ENCODE measurements around the gene ARHGAP44.

The ARHGAP44 gene

DNA sequence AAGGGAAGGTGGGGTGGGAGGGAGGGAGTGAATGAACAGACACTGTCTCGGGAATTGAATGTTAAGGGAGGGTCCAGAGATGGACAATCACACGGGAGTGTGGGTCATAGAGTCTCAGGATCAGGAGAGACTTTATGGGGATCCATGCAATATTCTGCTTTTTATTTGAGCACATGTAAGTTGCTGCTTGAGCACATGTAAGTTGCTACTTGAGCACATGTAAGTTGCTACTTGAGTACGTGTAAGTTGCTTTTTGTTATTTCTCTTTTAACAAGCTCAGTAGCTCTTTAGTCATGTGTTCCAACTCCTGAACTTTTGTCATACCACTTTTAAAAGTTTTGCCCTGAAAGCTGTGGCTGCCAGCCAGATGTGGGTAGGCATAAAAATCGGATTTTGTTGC, 110.3 kb downstream of the ARHGAP44 start:
- DNase-seq: no peak

DNA sequence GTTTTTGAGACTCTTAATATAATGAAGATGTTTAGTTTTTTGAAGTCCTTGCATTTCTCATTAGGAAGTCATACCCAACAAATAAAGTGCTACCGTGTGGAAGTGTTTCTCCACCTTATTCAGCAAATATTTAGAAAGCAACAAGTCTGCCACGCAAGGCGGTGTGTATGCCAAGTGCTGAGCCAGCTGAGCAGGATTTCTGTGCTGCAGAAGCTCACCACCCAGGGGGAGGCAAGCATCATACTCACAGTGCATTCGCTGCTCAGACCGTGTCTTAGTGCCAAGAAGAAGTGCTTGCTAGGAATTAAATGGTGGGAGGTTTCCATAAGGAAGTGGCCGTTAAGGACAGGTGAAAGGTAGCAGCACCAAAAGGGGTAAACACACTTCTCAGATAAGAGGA, 111.2 kb downstream of the ARHGAP44 start:
- DNase-seq: no peak

DNA sequence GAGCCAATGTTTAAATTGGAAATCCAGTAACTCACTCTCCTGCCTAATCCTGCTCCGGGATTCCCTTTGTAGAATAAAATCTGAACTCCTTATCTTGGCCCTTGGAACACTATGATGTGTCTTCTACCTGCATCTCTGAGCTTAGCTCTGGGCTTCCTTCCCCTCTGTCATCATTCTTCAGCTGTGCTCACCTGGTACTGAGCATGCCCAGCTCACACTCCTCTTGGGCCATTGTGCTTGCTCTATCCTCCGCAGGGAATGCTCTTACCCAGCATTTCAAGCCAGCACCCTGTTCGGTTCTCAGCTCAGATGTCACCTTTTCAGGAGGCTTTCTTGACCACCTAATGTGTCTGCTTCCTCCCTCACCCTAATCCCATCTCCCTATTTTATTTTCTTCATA, 112.7 kb downstream of the ARHGAP44 start:
- DNase-seq: no peak

DNA sequence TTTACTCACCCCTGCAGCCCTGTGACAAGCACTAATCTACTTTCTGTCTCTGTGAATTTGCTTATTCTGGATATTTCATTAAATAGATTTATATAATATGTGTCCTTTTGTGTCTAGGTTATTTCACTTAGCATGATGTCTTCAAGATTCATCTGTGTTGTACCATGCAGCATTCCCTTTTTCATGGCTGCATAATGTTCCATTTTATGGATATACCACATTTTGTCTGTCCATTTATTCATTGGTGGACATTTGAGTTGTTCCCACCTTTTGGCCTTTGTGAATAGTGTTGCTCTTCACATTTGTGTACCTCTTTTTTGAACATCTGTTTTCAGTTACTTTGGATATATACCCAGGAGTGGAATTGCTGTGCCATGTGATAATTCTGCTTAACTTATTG, 118.2 kb downstream of the ARHGAP44 start:
- no peak for DNase-seq

DNA sequence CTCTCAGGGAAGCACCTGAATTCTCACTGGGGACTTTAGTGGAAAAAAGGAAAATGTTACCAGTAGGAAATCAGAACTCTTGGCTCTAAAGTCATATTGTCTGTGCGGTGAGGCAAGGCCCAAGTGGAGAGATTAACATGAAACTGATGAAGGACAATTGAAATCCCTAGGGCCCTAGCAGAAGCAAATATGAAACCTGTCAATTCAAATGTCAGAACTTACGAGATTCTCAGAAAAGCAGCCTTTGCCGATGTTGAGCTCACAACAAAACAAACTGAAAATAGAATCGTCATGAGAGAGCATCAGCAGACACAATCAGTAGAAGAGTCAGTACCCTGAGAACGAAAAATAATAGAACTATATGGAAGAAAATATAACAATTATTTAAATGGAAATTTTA, 119.7 kb downstream of the ARHGAP44 start:
- DNase-seq: no peak

DNA sequence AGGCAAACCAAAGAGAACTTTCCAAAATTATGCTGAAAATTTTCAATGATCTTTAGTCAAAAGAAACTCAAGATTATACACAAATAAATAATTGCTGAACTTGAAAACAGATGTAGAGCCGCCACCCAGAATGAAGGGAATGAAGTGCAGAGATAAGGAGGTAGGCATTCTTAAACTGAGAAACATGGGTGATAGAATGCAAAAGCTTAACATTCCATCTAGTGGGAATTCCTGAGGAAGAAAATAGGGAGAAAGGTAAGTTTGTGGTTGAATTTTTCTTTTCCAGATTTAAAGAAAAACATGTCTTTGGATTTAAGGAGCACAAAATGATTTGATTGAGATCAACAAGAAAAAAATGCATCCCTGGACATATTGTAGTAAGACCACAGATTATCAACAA, 120.2 kb downstream of the ARHGAP44 start:
- DNase-seq: no peak

DNA sequence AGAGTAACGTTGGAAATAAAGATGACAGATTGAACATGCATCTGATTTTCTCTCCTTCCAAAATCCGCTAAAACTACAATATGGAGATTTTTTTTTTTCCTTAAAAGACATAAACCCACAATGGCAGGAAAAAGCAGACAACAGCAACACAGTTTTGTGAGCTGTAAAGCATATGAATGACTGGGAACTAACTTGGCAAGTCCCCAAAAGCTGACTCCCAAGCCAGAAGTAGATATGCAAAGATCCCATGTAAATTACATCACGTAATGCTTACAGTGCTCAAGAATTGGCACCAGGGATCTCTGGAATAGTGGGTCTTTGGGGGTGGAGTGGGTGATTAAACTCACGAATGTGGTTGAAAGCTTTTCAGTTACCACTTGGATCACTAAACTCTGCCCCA, 121.9 kb downstream of the ARHGAP44 start:
- DNase-seq: no peak

DNA sequence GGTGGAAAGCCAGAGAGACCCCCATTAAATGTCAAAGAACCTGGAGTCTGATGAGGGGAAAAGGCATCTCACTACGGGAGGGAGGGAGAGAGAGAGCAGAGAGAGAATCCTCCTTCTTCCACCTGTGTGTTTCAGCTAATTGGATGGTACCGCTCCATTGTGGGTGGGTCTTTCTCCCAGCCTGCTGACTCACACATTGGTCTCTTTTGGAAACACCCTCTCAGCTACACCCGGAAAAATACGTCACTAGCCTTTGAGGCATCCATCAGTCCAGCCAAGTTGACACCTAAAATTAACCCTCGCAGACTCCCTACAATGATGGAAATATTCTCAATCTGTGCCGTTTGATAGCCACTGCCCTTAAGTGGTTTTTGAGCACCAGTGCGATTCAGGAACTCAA, 128.1 kb downstream of the ARHGAP44 start:
- DNase-seq: no peak

DNA sequence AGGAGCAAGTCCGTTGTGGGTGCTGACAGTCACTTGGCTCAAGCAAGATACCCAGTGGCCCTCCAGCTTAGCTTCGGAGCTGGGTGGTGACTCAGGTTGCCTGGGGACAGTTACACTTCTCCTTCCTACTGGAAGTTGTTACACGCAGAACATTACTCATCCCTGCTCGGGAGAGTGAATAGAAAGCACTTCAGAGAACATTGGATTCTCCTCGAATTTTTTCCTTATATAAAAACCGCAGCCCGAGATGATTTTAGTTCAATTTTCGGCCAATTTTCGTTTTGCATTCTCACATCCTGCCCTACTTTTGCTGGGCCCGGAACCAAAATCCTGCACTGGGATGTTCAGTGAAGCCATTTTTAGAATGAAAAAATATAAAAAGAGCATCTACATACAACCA, 128.8 kb downstream of the ARHGAP44 start:
- no peak for DNase-seq

DNA sequence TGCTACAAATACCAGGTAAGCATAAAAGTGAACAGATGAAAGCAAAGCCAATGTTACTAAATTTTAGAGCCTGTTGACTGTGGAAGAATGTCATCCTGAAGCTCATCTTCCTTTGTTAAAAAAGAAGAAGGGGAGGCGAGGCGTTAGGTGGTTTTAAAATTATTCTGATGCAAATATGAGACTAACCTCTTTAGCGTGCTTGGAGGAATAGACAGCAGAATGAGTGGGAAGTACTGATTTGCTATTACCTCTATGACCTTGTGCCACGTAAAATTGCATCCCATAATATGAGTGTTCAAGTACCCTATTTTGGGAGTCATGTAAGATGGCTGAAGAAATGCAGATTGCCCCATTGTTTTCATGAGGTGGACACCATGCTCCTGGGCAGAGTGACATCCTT, 132.8 kb downstream of the ARHGAP44 start:
- no peak for DNase-seq

DNA sequence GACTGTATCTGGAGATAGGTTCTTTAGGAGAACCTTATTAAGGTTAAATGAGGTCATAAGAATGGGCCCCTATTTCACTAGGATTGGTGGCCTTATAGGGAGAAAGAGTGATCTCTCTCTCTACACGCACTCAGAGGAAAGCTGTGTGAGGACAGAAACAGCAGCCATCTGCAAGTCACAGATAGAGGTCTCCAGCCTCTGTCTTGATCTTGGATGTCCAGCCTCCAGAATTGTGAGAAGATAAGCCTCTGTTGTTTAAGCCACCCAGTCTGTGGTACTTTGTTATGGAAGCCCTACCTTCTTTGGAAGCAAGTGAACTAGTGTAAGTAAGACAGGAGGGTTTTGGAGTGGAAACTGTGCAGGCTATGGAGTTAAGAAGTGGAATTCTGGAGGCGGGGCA, 135.3 kb downstream of the ARHGAP44 start:
- no peak for DNase-seq

DNA sequence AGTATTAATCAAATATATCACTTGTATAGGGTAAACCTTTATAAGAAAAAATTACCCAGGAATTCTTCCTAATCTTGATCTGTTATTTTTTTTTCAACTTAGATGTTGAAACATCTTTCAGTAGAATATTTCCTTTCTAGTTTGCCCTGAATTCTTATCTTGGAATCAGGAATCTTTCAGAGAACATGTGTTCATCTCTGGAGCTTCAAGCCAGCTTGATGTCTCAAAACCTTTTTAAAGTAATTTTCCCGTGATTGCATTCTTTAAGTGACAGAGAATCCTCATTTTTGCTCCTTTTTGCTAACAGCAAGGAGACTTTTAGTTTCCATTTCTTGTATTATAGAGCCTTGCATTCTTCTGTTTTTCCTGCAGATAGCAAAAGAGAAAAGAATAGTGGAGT, 137.7 kb downstream of the ARHGAP44 start:
- DNase-seq: no peak

DNA sequence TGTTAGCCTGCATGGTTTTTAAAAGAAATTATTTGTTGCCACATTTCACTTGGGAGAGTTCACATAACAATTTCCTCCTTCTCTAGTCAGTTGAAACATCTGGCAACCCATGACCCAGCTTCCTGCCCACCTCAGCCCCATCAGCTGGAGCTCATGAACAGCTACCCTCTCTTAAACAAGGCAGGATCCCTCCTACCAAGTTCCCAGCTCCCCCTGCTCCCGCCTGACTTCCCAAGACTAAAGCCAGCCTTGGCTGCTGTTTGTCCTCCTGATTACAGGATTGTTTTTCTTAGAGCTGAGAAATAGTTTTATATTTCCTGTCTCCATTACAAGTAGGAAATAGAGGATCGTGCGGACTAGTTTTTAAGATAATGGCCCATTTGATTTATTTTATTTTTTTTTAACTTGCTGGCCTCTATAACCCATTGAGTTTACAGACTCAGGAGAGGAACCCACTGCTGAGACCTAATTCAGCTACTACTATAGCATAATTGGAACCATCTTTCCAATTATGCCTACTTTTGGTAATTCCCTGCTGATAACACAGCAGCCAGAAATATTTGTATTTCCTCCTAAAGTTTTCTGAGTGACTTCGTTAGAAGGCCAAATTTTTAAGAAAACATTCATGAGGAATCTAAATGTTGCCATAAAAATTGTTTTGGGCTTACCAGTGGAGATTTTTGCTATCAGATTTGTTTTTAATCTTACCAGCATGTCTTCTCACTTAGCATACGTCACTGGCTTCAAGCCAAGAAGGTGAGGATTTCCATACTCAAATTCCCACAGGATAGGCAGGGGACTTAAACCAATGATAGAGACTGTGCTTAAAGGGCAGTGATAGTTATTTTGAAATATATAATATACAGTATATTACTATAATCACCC, 138.5 kb downstream of the ARHGAP44 start:
- no peak for DNase-seq

DNA sequence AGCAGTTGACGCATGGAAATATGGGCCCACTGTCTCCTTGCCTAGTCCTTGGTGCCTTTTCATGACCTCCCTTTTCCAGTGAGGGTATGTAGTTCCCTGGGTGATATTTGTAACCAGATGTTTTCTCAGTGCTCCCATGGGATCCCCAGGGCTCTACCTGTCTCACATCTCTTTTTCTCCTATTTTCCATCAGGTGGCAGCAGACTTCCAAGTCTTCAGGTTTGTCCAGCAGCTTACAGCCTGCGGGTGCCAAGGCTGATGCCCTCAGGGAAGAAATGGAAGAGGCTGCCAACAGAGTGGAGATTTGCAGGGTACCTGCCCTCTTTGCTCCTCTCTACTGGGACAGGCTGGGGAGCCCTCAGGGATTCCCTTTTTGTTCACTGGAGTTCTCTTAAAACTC, 139.4 kb downstream of the ARHGAP44 start:
- DNase-seq: no peak

DNA sequence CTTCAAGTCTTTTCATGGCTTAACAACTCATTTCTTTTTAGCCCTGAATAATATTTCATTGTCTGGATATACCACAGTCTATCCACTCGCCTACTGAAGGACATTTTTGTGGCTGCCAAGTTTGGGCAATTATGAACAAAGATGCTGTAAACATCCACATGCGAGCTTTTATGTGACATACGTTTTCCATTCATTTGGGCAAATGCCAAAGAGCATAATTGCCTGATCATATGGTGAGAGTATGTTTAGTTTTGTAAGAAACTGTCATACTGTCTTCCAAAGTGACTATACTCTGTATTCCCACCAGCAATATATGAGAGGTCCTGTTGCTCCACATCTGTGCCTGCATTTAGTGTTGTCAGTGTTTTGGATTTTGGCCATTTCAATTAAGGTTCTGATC, 147.2 kb downstream of the ARHGAP44 start:
- no peak for DNase-seq

DNA sequence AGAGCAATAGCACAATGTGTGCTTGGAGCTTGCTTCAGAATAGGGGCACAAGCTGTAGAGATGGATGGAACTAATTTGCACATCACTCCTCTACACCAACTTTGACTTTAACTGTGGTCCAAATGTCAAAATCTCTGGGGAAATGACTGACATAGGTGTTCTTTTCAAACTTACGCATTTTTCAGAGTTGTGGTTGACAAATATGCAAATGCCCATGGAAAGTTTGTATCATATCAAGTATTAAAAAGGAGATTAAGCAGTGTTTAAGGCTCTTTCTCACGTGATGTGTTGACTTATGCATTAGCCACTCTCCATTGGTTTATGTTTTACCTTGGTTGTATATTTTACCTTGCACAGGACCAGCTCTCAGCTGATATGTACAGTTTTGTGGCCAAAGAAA, 151.4 kb downstream of the ARHGAP44 start:
- DNase-seq: no peak

DNA sequence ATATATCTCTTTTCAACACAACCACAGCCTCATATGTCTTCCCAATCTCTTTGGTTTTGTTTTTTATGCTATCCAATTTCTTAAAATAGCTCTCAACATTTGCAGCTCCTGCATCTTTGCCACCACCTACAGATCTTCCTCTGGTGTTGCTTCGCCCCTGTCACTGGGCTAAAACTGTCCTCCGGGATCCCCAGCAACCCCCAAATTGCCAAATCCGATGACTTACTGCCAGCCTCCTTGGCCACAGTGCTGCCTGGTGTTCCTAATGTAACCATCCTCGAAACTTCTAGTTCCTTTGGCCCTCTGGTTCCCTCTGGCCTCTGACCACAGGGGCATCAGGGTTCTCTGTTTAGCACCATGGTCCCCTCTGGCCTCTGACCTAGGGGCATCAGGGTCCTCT, 157.7 kb downstream of the ARHGAP44 start:
- no peak for DNase-seq

DNA sequence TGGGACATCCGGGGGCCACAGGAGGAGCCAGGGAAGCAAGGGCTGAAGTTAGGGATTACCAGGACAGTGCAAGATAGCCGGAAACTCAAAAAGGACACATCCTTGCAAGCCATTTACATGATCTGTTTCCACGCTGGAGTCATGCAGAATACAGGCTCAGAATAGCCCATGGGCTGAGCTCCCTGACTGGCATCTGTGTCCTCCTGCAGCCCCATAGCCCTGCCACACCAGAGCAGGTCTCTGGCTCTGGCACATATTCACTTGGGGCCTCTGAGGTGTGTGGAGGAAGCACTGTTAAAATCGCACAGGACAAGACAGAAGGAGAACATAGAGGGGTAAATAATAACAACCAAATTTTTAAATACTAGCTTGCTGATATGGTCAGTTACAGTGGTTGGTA, 162.7 kb downstream of the ARHGAP44 start:
- no peak for DNase-seq

DNA sequence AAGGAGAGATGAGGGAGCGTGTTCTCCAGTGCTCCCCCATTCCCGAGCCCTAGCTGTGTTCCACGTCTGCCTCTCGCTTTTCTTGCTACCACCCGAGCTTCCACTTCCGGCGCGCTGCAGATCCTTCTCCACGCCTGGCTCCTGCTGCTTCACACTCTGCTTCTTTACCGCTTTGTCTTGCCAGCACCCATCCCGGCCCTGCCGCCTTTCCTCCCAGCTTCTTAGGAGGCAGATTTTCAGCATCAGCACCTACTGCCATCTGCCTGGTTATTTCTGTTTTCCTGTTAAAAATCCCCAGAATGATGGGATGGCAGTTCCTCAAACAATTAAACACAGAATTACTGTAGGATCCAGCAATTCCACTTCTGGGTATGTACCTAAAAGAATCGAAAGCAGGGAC, 163.9 kb downstream of the ARHGAP44 start:
- no peak for DNase-seq

DNA sequence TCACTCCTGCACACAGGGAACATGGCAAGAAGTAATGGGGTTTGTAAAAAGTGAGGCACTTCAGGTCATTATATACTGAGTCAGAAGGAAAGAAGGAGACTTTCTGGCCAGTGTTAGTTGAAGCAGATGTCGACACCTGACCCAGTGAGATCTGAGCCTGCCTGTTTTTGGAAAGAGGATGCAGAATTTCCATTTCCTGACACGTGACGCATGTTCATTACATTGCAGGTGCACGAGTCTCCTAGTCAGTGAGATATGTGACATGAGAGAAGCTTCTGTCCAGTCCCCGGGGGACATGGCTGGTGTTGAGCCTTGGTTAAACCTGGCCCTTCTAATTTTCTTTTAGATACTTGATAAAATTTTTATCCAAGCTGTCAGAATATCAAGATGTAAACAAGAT, 166.2 kb downstream of the ARHGAP44 start:
- no peak for DNase-seq

DNA sequence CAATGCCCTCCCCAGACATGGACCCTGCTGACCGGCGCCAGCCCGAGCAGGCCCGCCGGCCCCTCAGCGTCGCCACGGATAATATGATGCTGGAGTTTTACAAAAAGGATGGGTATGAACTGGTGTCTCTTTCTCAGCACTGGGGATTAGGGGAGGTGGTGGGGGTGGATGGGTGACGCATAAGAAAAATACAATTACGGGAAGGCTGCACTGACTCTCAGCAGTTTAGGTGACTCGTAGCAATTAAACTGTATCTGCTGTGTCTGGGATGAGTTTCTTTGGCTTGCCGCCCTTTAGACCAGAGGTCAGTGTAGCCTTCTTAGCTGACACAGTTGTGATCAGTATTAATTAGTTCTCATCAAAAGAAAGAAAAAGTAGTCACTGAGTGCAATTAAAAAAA, 169.5 kb downstream of the ARHGAP44 start:
- DNase-seq: no peak

DNA sequence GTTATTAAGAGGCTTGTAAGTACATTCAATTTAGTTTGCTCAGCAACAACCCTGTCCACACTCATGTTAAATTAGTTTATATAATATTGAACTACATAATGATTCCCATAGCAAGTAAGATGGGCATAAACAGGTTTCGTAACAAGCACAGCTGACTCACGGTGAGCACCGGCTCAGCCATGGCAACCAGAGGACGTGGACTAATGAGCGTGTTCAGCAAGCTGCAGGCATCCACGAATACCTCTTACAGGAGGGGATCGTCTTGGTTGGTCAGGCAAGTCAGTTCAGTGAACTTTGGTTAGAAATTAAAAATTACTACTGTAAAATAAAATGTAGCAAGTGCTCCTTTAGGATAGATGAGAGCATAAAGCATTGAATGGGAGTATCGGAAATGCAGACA, 170.1 kb downstream of the ARHGAP44 start:
- no peak for DNase-seq

DNA sequence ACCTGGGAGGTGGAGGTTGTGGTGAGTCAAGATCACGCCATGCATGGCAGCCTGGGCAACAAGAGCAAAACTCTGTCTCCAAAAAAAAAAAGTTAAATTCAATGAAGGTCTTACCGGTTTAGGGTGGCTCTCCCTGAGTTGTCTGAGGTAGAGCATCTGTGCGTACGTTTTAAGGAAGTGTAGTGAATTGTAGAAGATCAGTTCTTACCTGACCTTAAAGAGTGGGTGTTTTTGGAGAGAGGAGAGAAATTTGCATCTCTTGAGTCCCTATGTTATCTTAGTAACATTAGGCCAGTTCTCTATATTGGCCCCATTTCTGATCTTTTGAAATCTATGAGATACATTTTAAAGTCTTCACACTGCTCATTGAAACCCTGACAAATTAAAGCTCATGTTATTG, 172.4 kb downstream of the ARHGAP44 start:
- DNase-seq: no peak

DNA sequence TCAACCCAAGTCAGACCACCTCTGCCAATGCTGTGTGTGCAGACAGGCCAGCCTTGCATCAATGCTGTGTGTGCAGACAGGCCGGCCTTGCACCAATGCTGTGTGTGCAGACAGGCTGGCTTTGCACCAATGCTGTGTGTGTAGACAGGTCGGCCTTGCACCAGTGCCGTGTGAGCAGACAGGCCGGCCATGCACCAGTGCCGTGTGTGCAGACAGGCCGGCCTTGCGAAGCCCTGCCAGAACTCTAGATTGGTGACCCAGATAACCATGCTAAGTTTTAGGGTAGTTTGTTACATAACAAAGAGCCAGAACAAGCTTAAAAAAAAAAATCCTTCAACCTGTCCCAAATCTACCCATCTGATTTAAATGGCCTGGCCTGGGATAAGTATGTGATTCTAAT, 174.2 kb downstream of the ARHGAP44 start:
- DNase-seq: no peak

DNA sequence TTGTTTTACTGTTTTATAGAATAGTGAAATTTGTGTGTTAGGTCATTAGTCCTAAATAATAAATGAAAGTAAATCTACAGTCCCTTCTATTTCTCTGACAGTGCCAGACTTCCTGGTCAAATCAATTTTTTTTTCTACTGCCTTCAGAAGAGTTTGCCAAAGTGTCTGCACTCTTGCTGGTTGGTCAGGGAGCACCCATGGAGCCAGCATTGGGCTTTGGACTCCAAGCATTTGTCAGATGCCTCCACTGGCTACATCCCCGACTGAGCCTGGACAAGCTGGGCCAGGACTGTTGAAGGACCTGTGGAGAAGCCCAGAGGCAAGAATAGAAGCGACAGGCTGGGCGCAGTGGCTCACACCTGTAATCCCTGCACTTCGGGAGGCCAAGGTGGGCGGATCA, 174.9 kb downstream of the ARHGAP44 start:
- no peak for DNase-seq

Measured in activated CD4-positive, alpha-beta T cell treated with anti-CD3 and anti-CD28 coated beads, Interleukin-2, amount 50 U/mL, for 16 hours (primary cell).